Measurements from ENCODE around the gene POLR2B. TPM values are rescaled to one million over a fixed set of nuclear protein-coding genes. Genes with fewer than 3 reads are reported as not detected.

Gene POLR2B
- polyA plus RNA-seq, 1 experiment = 163 TPM

GRCh38 chr4:57068237-57068981 lies 89.7 kb downstream of the POLR2B start:
- CTCF ChIA-PET = no interaction called here
- Histone ChIP-seq H3K9me3 (ENCODE audit: control insufficient read depth, insufficient read depth, low read length) (no peaks in the 10 kb centered on the region), H3K4me3 (ENCODE audit: low read depth, low read length) (no peak overlapping the region), H3K27ac (ENCODE audit: low read depth, low read length) (peak overlapping the region; percentile 24), H3K27me3 (ENCODE audit: control insufficient read depth, insufficient read depth, low read length) (no peaks in the 10 kb centered on the region)
- TF ChIP-seq CTCF (IDR thresholded peaks at IDR 0.05; ENCODE audit: low read depth, low read length) = no peak
- no peak for DNase-seq (ENCODE audit: low read depth, low spot score)
- POLR2A ChIA-PET = interaction anchor here (0.5 kb wide), 1 partner anchor 14 kb away, joined by 3 read pairs; no protein-coding TSS in a partner anchor

GRCh38 chr4:57070461-57070860 lies 91.8 kb downstream of the POLR2B start:
- H3K27me3 ChIP-seq (ENCODE audit: control insufficient read depth, insufficient read depth, low read length) = no peaks in the 10 kb centered on the region
- POLR2A ChIA-PET = no interaction called here
- TF ChIP-seq CTCF (IDR thresholded peaks at IDR 0.05; ENCODE audit: low read depth, low read length) = no peak
- no peak for DNase-seq (ENCODE audit: low read depth, low spot score)
- H3K4me3 ChIP-seq (ENCODE audit: low read depth, low read length) = no peak overlapping the region
- no peaks in the 10 kb centered on the region for H3K9me3 ChIP-seq (ENCODE audit: control insufficient read depth, insufficient read depth, low read length)
- no peak overlapping the region for H3K27ac ChIP-seq (ENCODE audit: low read depth, low read length)
- CTCF ChIA-PET = interaction anchor here (3.8 kb wide), 1 partner anchor 93 kb away, joined by 20 read pairs; no protein-coding TSS in a partner anchor

GRCh38 chr4:57071326-57071725 lies 92.6 kb downstream of the POLR2B start:
- TF ChIP-seq CTCF (IDR thresholded peaks at IDR 0.05; ENCODE audit: low read depth, low read length) = no peak
- Histone ChIP-seq H3K27ac (ENCODE audit: low read depth, low read length) (no peak overlapping the region), H3K9me3 (ENCODE audit: control insufficient read depth, insufficient read depth, low read length) (no peaks in the 10 kb centered on the region), H3K27me3 (ENCODE audit: control insufficient read depth, insufficient read depth, low read length) (no peaks in the 10 kb centered on the region), H3K4me3 (ENCODE audit: low read depth, low read length) (no peak overlapping the region)
- no peak for DNase-seq (ENCODE audit: low read depth, low spot score)
- CTCF ChIA-PET = interaction anchor here (3.8 kb wide), 1 partner anchor 92 kb away, joined by 20 read pairs; no protein-coding TSS in a partner anchor
- POLR2A ChIA-PET = interaction anchor here (2.3 kb wide), 1 partner anchor 10 kb away, joined by 12 read pairs; no protein-coding TSS in a partner anchor

GRCh38 chr4:57073559-57073958 lies 94.9 kb downstream of the POLR2B start:
- ChIA-PET CTCF (interaction anchor here (1.4 to 3.8 kb wide), 2 partner anchors 90 kb away, joined by 6 to 20 read pairs; no protein-coding TSS in a partner anchor), POLR2A (no interaction called here)
- no peak for TF ChIP-seq CTCF (IDR thresholded peaks at IDR 0.05; ENCODE audit: low read depth, low read length)
- Histone ChIP-seq H3K27ac (ENCODE audit: low read depth, low read length) (no peak overlapping the region), H3K4me3 (ENCODE audit: low read depth, low read length) (no peak overlapping the region), H3K27me3 (ENCODE audit: control insufficient read depth, insufficient read depth, low read length) (no peaks in the 10 kb centered on the region), H3K9me3 (ENCODE audit: control insufficient read depth, insufficient read depth, low read length) (no peaks in the 10 kb centered on the region)
- no peak for DNase-seq (ENCODE audit: low read depth, low spot score)

GRCh38 chr4:57074744-57075143 lies 96.0 kb downstream of the POLR2B start:
- Histone ChIP-seq H3K27ac (ENCODE audit: low read depth, low read length) (peak overlapping the region; percentile 34), H3K9me3 (ENCODE audit: control insufficient read depth, insufficient read depth, low read length) (no peaks in the 10 kb centered on the region), H3K27me3 (ENCODE audit: control insufficient read depth, insufficient read depth, low read length) (no peaks in the 10 kb centered on the region), H3K4me3 (ENCODE audit: low read depth, low read length) (no peak overlapping the region)
- CTCF ChIA-PET = interaction anchor here (1.4 to 2.8 kb wide), 3 partner anchors 10 to 89 kb away, joined by 6 to 9 read pairs (median 8); no protein-coding TSS in a partner anchor
- no peak for TF ChIP-seq CTCF (IDR thresholded peaks at IDR 0.05; ENCODE audit: low read depth, low read length)
- DNase-seq (ENCODE audit: low read depth, low spot score) = peak; percentile 74
- POLR2A ChIA-PET = interaction anchor here (1.6 to 2.5 kb wide), 3 partner anchors 9 to 36 kb away, joined by 3 to 16 read pairs (median 6); no protein-coding TSS in a partner anchor
